HTR-8/SVneo (cell line): ENCODE measurements around the gene SLC6A19.
"Not testable (repeated sequence)": the region's sequence is repeated elsewhere in the genome, so short reads cannot be mapped to it uniquely, and the experiment has no call there.

ENCODE experiments used
- DNase-seq: peaks from one replicate; pipeline ENCODE4 v3.0.0; 2011; ENCODE audit warnings: low spot score, mixed read lengths; ENCODE audit not compliant: insufficient read length
- FAIRE-seq: peaks from 2 replicates; lab custom pipeline; 2011; peaks lifted over from hg19 to GRCh38; lab: Jason Lieb, UNC

The SLC6A19 gene

DNA sequence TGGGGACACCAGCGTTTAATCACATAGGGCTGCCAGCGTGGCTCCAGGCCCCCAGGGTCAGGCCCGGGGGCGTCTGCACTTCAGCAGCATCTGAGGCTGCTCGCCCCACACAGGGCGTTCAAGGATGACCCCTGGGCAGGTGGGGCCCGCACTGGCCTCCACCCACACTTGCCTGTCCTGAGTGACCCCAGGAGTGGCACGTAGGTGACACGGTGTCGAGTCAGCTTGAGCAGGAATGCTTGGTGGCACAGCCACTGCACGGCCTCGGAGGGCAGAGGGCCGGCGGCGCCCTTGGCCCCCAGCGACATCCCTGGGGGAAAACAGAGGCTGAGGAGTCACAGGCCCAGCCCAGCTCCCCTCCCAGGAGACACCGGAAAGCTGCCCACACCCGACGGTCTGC is 52.8 kb downstream of the SLC6A19 start:
- no peak for FAIRE-seq
- no peak for DNase-seq

DNA sequence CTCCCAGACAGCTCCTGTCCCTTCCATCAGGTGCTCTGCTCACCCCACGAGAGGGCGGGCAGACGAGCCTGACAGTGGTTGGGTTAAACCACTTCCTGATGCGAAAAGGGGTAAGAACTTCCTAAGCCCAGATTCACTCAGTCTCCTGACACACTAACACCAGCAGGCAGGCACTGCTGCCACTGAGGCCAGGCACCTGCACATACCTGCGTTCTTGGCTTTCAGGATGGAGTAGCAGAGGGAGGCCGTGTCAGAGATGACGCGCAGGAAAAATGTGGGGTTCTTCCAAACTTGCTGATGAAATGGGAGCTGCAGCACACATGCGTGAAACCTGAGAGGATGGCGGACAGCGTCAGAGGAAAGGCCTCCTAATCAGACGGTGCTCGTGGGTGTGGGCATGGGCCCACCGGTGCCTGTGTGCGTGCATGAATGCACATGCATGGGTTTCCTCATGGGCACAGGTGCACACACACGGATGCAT is 53.7 kb downstream of the SLC6A19 start:
- FAIRE-seq (no peak), DNase-seq (no peak)

DNA sequence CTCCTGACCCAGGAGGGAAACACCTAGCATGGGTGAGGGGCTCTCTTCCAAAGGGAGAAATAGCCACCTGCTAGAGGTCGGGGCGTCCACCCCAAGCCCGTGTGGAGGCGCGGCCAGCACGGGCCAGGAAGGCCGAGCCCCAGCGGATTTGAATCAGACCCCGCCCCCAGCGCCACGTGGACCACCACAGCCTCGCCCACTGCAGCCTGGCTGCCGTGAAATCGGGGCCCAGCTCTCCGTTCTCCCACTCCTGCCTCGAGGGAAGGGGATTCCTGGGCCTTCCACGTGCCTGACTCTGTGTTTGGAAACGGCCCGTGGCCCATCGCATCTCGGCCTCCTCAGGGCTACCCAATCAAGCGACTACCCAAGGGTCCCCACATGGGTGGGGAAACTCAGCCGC is 55.4 kb downstream of the SLC6A19 start:
- no peak for FAIRE-seq
- no peak for DNase-seq

DNA sequence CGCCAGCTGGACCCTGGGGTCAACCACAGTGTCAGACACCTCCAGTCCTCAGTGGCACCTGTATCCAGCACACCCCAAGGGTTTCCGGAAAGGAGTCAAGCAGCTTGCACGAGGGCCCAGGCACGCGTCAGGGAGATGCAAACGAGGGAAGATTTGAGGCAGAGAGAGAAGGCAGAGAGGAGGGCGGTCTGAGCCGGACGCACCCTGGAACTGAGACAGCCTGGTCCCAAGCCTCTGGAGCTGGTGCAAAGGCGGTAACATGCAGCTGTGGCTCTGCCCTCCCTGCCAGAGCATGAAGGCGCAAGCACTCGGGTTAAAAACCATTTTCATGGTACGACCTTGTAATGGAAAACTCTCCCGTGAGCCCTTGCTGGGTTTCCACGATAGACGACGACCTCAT is 56.0 kb downstream of the SLC6A19 start:
- FAIRE-seq (no peak), DNase-seq (no peak)

DNA sequence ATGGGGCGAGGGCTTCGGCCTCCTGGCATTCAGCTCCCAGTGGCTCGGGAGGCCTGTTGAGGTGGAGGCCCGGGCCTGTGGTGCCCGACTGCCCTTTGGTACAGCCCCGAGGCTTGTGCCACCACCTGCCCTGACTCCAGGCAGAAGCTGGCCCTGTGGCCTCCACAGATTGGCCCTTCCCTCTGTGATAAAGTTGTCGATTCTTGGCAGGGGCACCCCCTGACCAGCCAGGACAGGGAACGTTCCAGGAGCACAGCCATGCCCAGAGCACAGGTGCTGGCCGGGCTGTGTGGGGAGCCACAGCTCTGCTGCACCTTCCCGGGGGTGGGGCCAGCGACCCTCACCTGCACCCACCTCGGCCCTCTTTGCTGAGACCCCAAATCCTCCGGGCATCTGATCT is 56.4 kb downstream of the SLC6A19 start:
- DNase-seq (no peak), FAIRE-seq (no peak)

DNA sequence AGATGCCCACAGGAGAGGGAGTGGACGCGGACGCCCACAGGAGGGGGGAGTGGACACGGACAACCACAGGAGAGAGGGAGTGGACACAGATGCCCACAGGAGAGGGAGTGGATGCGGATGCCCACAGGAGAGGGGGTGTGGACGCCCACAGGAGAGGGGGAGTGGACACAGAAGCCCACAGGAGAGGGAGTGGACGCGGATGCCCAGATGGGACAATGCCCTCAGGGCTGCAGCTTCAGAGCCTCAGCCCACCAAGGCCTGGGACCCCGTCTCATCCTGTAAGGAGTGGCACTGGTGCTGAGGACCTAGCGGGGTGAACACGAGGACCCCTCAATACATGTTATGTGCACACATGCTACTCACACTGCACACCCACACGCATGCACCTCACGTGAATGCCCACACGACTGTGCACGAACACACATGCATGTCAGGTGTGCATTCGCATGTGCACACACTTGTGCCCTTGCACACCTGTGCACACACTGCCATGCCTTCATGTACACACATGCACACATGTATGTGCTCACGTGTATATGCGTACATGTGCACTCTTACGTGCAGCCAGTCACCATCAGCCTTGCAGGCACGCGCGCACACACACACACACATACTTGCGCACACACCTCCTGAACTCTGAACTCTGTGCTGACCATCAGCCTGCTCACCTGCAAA is 58.5 kb downstream of the SLC6A19 start:
- no peak for DNase-seq
- FAIRE-seq: peak; percentile 86

DNA sequence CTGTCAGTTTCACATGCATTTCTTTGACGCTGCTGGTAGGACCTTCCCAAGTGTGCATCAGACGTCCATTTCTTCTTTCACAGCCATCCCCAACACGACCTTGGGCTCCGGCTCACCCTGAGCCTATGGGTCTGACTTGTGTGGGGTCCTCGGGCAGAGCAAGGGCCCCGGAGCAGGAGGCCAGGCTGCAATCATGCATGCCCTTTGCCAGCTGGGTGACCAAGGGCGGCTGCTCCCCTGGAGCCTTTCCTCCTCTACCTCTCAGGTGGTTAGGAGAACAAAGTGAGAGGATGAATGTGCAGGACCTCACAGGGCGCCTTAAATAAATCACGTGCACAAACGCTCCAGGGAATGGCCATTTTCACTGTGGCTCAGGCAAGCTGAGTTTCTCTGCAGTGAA is 60.2 kb downstream of the SLC6A19 start:
- FAIRE-seq: no peak

DNA sequence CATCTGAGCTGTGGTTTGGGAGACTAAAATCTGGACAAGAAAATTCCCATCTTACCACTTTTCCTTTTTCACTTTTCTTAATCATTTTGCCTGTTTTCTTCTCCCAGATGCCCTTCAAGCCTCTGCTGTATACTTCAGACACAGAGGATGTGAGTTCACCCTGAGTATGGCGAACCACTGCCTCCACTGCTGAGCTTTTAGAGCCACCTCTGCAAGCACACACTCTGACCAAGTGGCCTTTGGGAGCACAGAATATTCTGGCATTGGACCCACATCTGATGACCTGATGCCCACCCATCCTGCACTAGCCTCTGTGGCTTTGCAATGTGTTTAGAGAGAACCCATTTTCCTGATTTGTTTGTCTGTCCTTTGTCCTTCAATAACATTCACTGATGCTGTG is 61.0 kb downstream of the SLC6A19 start:
- FAIRE-seq (no peak), DNase-seq (no peak)

More for the DNA sequence above, 60.2 kb downstream of the SLC6A19 start:
- DNase-seq: no peak

DNA sequence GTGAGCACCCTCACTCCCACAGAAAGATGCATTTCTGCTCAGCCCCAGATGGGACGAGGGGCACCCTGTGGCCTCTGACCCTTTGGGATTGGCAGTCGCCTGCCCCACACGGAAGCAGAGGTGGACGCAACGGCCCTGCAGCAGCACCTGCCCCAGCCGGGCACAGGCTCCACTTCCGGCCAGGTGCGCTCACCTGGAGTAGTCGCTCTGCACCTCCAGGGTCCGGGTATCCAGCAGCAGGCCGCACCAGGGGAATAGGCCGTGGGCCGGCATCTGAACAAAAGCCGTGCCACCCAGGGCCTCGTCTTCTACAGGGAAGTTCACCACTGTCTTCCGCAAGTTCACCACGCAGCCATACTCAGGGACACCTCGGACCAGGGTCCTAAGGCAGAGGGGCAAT is 62.8 kb downstream of the SLC6A19 start:
- DNase-seq: no peak
- FAIRE-seq: no peak

DNA sequence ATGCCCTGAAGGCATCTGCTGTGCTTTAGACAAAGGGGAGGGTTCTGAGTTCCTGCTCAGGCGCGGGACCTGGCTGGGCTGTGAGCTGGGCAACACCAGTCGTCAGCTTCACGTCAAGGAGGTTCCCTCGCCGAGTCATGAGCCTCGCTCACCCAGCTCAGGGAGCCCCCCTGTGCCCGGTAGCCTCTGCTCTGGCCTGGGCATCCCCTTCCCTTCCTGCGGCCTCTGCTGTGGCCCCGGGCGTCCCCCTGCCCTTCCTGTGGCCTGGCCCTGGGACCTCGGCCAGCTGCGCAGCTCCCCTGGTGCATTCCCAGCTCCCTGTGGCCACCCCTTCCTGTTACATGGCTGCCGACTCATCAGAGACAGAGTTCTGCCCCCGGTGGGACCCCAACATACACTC is 63.6 kb downstream of the SLC6A19 start:
- no peak for DNase-seq
- FAIRE-seq: no peak

DNA sequence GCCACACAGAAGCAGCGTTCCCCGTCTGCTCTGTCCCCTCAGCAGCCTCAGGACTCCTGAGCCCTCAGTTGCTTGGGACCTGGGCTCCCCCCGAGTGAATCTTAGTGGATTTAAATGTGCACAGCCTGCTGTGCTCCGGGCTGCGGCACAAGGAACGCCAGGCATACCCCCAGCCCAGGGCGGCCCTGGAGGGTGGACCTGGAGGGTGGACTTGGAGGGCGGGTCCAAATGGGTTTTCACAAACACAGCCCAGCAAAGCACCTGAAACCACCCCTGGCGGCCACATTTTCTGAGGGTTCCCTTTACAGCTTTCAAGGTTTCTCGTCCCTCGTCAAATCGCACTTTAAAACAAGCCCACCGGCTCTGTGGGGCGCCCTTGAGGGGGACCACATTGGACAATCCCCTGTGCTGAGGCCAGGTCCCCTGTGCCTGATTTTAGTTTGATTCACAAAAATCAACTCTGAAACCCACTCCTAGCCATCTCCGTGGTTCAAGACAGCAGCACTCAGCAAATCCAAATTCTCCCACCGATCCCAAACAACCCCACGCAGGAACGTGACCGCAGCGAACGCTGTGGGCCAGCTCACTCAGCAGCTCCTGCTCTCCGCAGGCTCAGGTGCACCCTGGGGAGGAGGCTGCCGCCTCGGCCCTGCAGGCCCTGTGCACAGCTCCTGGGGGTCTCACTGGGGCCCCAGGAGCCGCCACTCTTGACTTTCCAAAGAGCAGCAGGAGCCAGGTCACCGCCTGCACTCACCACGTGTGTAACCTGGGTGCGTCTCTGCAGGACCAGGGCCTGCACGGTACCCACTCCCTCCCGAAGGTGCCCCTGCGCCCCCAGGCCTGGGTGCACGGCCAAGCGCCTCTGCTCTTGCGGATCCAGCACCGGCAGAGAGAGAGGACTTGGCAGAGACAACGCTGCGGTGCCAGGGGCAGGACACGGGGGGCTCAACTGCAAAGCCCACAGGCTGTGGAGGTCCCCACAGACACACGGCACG is 64.4 kb downstream of the SLC6A19 start:
- DNase-seq: no peak
- no peak for FAIRE-seq

DNA sequence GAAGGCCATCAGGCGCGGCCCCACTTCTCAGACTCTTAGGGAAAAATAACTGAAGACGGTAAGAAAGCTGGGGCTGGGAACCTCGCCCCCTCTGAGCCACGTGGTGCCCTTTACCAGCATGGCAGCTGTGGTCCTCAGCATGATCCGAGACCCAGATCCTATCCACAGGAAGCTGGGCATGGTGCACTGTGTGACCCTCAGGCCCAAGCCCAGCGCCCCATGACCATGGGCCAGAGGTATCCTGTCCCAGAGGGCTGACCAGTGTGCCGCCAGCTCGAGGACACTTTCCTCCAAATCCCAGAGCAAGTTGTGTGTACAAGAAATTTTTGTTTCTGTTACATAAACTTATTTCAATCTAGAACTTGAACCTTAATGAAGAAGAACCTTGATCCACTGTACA is 65.4 kb downstream of the SLC6A19 start:
- no peak for DNase-seq
- no peak for FAIRE-seq

DNA sequence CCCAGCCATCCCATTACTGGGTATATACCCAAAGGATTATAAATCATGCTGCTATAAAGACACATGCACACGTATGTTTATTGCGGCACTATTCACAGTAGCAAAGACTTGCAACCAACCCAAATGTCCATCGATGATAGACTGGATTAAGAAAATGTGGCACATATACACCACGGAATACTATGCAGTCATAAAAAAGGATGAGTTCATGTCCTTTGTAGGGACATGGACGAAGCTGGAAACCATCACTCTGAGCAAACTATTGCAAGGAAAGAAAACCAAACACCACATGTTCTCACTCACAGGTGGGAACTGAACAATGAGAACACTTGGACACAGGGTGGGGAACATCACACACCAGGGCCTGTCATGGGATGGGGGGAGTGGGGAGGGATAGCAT is 66.1 kb downstream of the SLC6A19 start:
- not testable (repeated sequence) for DNase-seq, FAIRE-seq

DNA sequence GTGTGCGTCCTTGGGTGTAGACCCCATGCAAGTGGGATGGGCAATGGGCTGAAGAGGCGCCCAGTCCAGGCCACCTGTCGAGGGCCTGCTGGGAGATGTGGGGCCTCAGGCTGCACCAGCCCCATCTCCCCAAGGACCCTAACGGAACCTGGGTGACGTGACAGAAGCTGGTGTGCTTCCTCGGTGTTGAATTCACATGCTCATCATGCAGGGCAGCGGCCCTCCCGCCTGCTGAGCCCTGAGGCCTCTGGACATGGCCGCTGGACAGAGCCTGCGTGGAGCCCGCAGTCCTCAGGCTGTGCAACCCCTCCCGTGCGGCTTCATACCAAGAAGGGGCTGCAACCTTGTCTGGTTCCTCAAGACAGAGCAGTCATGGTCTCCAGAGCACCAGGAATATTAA is 66.7 kb downstream of the SLC6A19 start:
- FAIRE-seq (no peak), DNase-seq (no peak)

DNA sequence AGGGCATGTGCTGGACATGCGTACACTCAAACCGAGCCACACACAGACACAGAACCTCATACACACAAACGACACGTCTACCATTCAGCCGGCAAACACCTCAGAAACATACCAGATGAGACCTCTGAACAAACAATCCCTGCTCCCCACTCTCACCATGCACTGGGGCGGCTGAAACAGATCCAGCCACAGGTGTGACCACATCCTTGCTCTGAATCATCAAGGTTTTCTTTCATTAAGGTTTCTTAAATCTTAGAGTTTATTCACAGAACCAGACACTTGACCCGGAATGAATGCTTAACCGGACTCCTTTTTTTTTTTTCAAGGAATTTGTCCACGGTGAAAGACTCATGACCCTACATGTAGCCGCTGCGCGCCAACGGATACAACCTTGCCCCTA is 67.3 kb downstream of the SLC6A19 start:
- no peak for FAIRE-seq
- no peak for DNase-seq

DNA sequence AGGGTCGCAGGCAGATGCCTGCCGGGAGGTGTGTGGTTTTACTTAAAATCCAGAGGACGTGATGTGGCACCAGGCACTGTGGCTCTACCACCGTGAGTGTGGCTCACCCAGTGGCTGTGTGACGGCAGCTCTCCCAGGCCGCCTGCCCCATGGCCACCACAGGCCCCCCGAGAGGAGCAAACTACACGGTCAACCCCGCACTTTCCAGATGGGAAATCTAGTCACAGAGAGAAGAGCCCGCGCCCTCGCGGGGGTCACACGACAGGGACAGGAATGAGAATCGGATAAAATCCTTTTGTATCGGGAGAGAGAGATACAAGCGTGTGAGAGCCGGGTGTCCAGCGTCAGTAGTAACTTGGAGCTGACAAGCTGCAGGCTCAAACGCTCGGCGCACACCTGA is 69.0 kb downstream of the SLC6A19 start:
- no peak for FAIRE-seq
- no peak for DNase-seq

DNA sequence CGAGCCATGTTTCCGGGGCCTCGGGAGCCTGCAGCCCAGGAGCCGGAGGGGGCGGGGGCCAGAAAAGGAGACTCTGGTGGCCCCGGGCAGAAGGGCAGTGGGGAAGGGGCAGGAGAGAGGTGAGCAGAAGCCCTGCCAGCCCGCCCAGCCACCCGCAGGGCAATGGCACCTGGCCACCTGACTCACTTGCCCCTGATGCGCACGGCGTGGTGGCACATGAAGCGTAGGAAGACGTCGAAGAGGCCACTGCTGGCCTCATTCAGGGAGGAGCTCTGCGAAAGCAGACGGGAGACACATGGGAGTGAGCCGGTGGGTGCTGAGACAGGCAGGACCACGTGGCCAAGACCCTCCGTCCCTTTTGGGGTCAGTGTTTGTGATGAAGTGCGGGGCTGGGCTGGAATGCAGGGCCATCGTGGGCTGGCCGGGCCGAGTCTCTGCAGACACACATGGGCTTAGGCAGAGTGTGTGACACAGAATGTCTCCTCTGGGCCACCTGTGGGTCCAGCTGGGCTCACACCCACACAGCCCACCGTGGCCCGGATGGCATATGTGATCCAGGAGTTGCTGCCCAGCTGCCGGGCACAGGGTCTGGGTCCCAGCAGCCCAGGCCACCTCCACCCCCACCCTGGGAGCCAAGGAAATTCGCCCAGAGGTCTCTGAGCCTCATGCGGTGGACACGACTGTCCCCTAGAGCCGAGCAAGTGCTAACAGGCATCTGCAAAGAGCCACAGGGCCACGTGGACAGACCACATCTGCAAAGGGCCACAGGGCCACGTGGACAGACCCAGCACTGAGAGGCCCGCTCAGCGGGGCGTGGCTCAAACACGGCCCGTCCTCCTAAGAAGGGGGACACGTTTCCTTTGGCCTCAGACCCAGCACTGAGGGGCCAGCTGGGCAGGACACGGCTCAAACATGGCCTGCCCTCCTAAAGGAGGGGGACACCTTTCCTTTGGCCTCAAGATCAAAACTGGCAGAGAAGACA is 69.8 kb downstream of the SLC6A19 start:
- DNase-seq (no peak), FAIRE-seq (no peak)

DNA sequence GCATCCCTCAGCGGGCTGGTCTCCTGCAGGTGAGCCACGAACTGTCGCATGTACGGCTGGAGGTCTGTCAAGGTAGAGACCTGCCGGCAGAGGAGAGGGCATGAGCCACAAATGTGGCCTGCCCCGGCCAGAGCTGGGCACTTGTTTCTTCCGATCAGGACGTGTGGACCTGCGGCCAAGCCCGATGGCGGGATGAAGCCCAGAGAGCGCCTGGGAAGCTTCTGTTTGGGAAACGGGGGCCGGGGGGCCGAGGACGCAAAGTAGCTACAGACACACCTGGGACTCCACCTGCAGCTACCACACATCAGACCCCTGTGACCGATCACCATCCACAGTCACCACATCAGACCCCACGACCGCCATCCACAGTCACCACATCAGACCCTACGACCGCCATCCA is 70.8 kb downstream of the SLC6A19 start:
- DNase-seq (no peak), FAIRE-seq (no peak)

DNA sequence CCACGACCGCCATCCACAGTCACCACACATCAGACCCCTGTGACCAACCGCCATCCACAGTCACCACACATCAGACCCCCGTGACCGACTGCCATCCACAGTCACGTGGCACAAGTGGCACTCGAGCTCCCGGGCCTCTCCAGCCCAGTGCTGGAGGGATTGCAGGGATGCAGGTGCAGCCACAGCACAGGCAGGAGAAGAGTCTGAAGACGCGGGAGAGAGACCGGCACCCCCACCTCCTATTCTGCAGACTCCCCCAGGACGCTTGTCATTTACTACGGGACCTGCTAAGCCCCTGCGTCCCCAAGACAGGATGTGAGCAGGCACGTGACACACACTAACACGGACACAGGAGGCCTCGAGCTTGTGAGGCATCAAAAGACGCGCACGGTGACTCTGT is 72.3 kb downstream of the SLC6A19 start:
- DNase-seq: no peak
- FAIRE-seq: no peak

DNA sequence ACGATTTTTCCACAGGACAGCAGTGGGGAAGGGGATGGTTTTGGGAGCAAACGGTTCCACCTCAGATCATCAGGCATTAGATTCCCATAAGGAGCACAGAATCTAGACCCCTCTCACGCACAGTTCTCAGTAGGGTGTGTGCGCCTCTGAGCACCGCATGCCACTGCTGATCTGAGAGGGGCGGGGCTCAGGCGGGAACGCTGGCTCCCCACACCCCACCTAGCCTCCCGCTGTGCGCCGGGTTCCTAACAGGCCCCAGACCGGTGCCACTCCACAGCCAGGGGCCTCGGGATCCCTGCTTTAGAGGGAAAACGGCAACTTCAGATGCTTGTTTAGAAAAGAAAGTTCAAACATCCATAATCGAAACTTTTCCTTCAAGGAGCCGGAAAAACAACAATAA is 73.1 kb downstream of the SLC6A19 start:
- DNase-seq (no peak), FAIRE-seq (no peak)
